ENCODE measurements around the gene ASB2.

The ASB2 gene

GRCh38 chr14:94020267-94020666 lies 43.9 kb upstream of the ASB2 start:
- Histone ChIP-seq H3K27me3 (ENCODE audit: insufficient read depth, low read length, poor library complexity) (peaks cover 10% of the 10 kb centered on the region), H3K79me2 (ENCODE audit: insufficient read depth, low read length) (no peaks in the 10 kb centered on the region), H3K9ac (ENCODE audit: low read depth, low read length) (no peak overlapping the region), H3K4me1 (ENCODE audit: insufficient read depth, low read length) (no peaks in the 10 kb centered on the region), H3K27ac (ENCODE audit: low read length) (no peak overlapping the region), H3K36me3 (ENCODE audit: insufficient read depth, low read length) (no peaks in the 10 kb centered on the region), H2AFZ (ENCODE audit: low read depth, low read length) (no peak overlapping the region), H4K20me1 (ENCODE audit: insufficient read depth, low read length) (peaks cover 6% of the 10 kb centered on the region; the same call in 1 of the 2 replicates), H3K4me3 (ENCODE audit: low read depth in 1 of 2, low read length in 2 of 2) (no peak overlapping the region), H3K4me2 (ENCODE audit: insufficient read depth, low read length) (no peak overlapping the region), H3K9me3 (ENCODE audit: insufficient read depth, low read length, severe bottlenecking) (no peaks in the 10 kb centered on the region)
- DNase-seq (no peak), ATAC-seq (ENCODE audit: insufficient read depth, low read depth) (no peak)
- TF ChIP-seq CTCF (IDR thresholded peaks at IDR 0.05; ENCODE audit: borderline replicate concordance, extremely low read depth, low read length, poor library complexity, severe bottlenecking): no peak
- no peak for TF ChIP-seq EZH2 (IDR thresholded peaks at IDR 0.05; ENCODE audit: borderline replicate concordance, low read depth, low read length, severe bottlenecking)

GRCh38 chr14:94019329-94019728 lies 43.0 kb upstream of the ASB2 start:
- no peak overlapping the region for H3K9ac ChIP-seq (ENCODE audit: low read depth, low read length)
- no peak for DNase-seq
- H3K4me2 ChIP-seq (ENCODE audit: insufficient read depth, low read length): no peak overlapping the region
- peaks cover 6% of the 10 kb centered on the region; the same call in 1 of the 2 replicates for H4K20me1 ChIP-seq (ENCODE audit: insufficient read depth, low read length)
- H3K4me3 ChIP-seq (ENCODE audit: low read depth in 1 of 2, low read length in 2 of 2): no peak overlapping the region
- no peaks in the 10 kb centered on the region for H3K36me3 ChIP-seq (ENCODE audit: insufficient read depth, low read length)
- H3K9me3 ChIP-seq (ENCODE audit: insufficient read depth, low read length, severe bottlenecking): no peaks in the 10 kb centered on the region
- H3K27ac ChIP-seq (ENCODE audit: low read length): no peak overlapping the region
- H3K4me1 ChIP-seq (ENCODE audit: insufficient read depth, low read length): no peaks in the 10 kb centered on the region
- ATAC-seq (ENCODE audit: insufficient read depth, low read depth): no peak
- H2AFZ ChIP-seq (ENCODE audit: low read depth, low read length): no peak overlapping the region
- TF ChIP-seq EZH2 (IDR thresholded peaks at IDR 0.05; ENCODE audit: borderline replicate concordance, low read depth, low read length, severe bottlenecking): no peak
- TF ChIP-seq CTCF (IDR thresholded peaks at IDR 0.05; ENCODE audit: borderline replicate concordance, extremely low read depth, low read length, poor library complexity, severe bottlenecking): no peak
- no peaks in the 10 kb centered on the region for H3K79me2 ChIP-seq (ENCODE audit: insufficient read depth, low read length)
- H3K27me3 ChIP-seq (ENCODE audit: insufficient read depth, low read length, poor library complexity): peaks cover 10% of the 10 kb centered on the region

- DNase-seq (no peak), ATAC-seq (ENCODE audit: insufficient read depth, low read depth) (no peak)
- no peaks in the 10 kb centered on the region for H3K36me3 ChIP-seq (ENCODE audit: insufficient read depth, low read length)
- peaks cover 10% of the 10 kb centered on the region for H3K27me3 ChIP-seq (ENCODE audit: insufficient read depth, low read length, poor library complexity)
- H3K9me3 ChIP-seq (ENCODE audit: insufficient read depth, low read length, severe bottlenecking): no peaks in the 10 kb centered on the region
- no peak overlapping the region for H3K4me2 ChIP-seq (ENCODE audit: insufficient read depth, low read length)
- no peak overlapping the region for H3K9ac ChIP-seq (ENCODE audit: low read depth, low read length)
- H2AFZ ChIP-seq (ENCODE audit: low read depth, low read length): no peak overlapping the region
- H4K20me1 ChIP-seq (ENCODE audit: insufficient read depth, low read length): peaks cover 6% of the 10 kb centered on the region; the same call in 1 of the 2 replicates
- H3K4me3 ChIP-seq (ENCODE audit: low read depth in 1 of 2, low read length in 2 of 2): no peak overlapping the region
- no peaks in the 10 kb centered on the region for H3K4me1 ChIP-seq (ENCODE audit: insufficient read depth, low read length)
- no peak for TF ChIP-seq CTCF (IDR thresholded peaks at IDR 0.05; ENCODE audit: borderline replicate concordance, extremely low read depth, low read length, poor library complexity, severe bottlenecking)
- no peak for TF ChIP-seq EZH2 (IDR thresholded peaks at IDR 0.05; ENCODE audit: borderline replicate concordance, low read depth, low read length, severe bottlenecking)
- no peaks in the 10 kb centered on the region for H3K79me2 ChIP-seq (ENCODE audit: insufficient read depth, low read length)
- H3K27ac ChIP-seq (ENCODE audit: low read length): no peak overlapping the region
Observed at GRCh38 chr14:94018308-94018707, 41.9 kb upstream of the ASB2 start.

Data from DND-41 (cell line).